Ishikawa (cell line): ENCODE data around the gene OR5K4.

Source experiments
- CEBPB ChIP-seq: IDR thresholded peaks from 2 replicates; pipeline ENCODE4 v1.6.1; 2012
- EGR1 ChIP-seq: IDR thresholded peaks from 2 replicates; pipeline ENCODE4 v1.6.1; 2012
- EP300 ChIP-seq: IDR thresholded peaks from 2 replicates; pipeline ENCODE4 v1.6.1; 2012; ENCODE audit warnings: borderline replicate concordance
- FOXM1 ChIP-seq: IDR thresholded peaks from 2 replicates; pipeline ENCODE4 v1.6.1; 2012; ENCODE audit warnings: low read depth, borderline replicate concordance
- MAX ChIP-seq: IDR thresholded peaks from 2 replicates; pipeline ENCODE4 v1.6.1; 2012
- RAD21 ChIP-seq: IDR thresholded peaks from 2 replicates; pipeline ENCODE4 v1.6.1; 2012; ENCODE audit warnings: low read depth
- TEAD4 ChIP-seq: IDR thresholded peaks from 2 replicates; pipeline ENCODE4 v1.6.1; 2012
- USF1 ChIP-seq: IDR thresholded peaks from 2 replicates; pipeline ENCODE4 v1.6.1; 2012
- YY1 ChIP-seq: IDR thresholded peaks from 2 replicates; pipeline ENCODE4 v1.6.1; 2012; ENCODE audit warnings: low read depth
- TF ChIP-seq, protein P1 (sequence below): IDR thresholded peaks from 2 replicates; pipeline ENCODE4 v1.6.1; 2012; ENCODE audit warnings: low read depth, mild to moderate bottlenecking

- TF ChIP-seq TEAD4 (no peak), RAD21 (no peak), FOXM1 (no peak), USF1 (no peak), CEBPB (no peak), EGR1 (no peak), EP300 (no peak), MAX (no peak), YY1 (no peak)
- TF ChIP-seq, protein P1, sequence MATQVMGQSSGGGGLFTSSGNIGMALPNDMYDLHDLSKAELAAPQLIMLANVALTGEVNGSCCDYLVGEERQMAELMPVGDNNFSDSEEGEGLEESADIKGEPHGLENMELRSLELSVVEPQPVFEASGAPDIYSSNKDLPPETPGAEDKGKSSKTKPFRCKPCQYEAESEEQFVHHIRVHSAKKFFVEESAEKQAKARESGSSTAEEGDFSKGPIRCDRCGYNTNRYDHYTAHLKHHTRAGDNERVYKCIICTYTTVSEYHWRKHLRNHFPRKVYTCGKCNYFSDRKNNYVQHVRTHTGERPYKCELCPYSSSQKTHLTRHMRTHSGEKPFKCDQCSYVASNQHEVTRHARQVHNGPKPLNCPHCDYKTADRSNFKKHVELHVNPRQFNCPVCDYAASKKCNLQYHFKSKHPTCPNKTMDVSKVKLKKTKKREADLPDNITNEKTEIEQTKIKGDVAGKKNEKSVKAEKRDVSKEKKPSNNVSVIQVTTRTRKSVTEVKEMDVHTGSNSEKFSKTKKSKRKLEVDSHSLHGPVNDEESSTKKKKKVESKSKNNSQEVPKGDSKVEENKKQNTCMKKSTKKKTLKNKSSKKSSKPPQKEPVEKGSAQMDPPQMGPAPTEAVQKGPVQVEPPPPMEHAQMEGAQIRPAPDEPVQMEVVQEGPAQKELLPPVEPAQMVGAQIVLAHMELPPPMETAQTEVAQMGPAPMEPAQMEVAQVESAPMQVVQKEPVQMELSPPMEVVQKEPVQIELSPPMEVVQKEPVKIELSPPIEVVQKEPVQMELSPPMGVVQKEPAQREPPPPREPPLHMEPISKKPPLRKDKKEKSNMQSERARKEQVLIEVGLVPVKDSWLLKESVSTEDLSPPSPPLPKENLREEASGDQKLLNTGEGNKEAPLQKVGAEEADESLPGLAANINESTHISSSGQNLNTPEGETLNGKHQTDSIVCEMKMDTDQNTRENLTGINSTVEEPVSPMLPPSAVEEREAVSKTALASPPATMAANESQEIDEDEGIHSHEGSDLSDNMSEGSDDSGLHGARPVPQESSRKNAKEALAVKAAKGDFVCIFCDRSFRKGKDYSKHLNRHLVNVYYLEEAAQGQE: no peak
Measured at GRCh38 chr3:98328933-98329332, 24.7 kb upstream of the OR5K4 start.
